Measurements from ENCODE around the gene PCDHA12.

GRCh38 chr5:140857177-140857986 is 17.7 kb upstream of the PCDHA12 start:
- TF ChIP-seq POLR2A (IDR thresholded peaks at IDR 0.05) (no peak), CTCF (IDR thresholded peaks at IDR 0.05) (no peak)
